HepG2 (cell line): ENCODE results near the gene RAC3. TPM values are rescaled to one million over a fixed set of nuclear protein-coding genes. Genes with fewer than 3 reads are reported as not detected.

ENCODE experiments used
- ATAC-seq: fragments of 200-7000 bp; cut with Tn5 transposase; 3 replicates; pipeline ENCODE4 v1.9.1; 2020; ENCODE audit warnings: mild to moderate bottlenecking, moderate library complexity
- BruUV-seq: library from RNA; stranded (reverse); fragments of 400-500 nt; replicated peaks from 2 replicates; lab custom pipeline; 2021; lab: Mats Ljungman, UMichigan
- CTCF ChIA-PET: fragments of 300-600 bp; formaldehyde crosslinking; extraction: SDS; loops from one replicate; lab custom pipeline; 2021; ENCODE audit warnings: low total read pairs, inconsistent platforms, low intra/inter-chr PET ratio; lab: Yijun Ruan, JAX
- POLR2A ChIA-PET: fragments of 350-600 bp; sonication (Branson Sonifier 250); formaldehyde crosslinking; loops from one replicate; lab custom pipeline; 2020; ENCODE audit warnings: antibody characterized with exemption, inconsistent platforms; lab: Yijun Ruan, JAX
- DNase-seq: peaks from one replicate; pipeline ENCODE4 v3.0.0-alpha.2; 2015; ENCODE audit warnings: low spot score
- FAIRE-seq: peaks from 3 replicates; lab custom pipeline; 2011; peaks lifted over from hg19 to GRCh38; lab: Jason Lieb, UNC
- H2AFZ ChIP-seq: one replicate; pipeline ENCODE4 v1.6.1; 2011; ENCODE audit warnings: low read length, inconsistent platforms
- H3K27ac ChIP-seq: fragments of 300-600 bp; 3 replicates; pipeline ENCODE4 v1.8.0; 2011; ENCODE audit warnings: mixed run types, mild to moderate bottlenecking, mixed read lengths, low read length, inconsistent platforms; ENCODE audit not compliant: insufficient read depth; ENCODE audit errors: extremely low read length
- H3K27me3 ChIP-seq, 2 experiments: fragments of 200-600 bp in 1 of 2; 2 replicates in 1 of 2; 3 replicates in 1 of 2; pipeline versions ENCODE4 v1.6.0 to v1.8.0; 2011; ENCODE audit warnings: low read length in 2 of 2, mild to moderate bottlenecking in 2 of 2, moderate library complexity in 2 of 2, inconsistent platforms in 1 of 2; ENCODE audit not compliant: insufficient read depth in 2 of 2, control insufficient read depth in 1 of 2
- H3K36me3 ChIP-seq, 2 experiments: fragments of 200-600 bp in 1 of 2; replicated peaks in 1 of 2; 2 replicates in 1 of 2; 3 replicates in 1 of 2; pipeline versions ENCODE4 v1.5.1 to v1.8.0; 2011; ENCODE audit warnings: low read length in 2 of 2, inconsistent platforms in 1 of 2; ENCODE audit not compliant: insufficient read depth in 2 of 2, control insufficient read depth in 1 of 2
- H3K4me1 ChIP-seq: 2 replicates; pipeline ENCODE4 v1.5.1; 2012; ENCODE audit warnings: low read length, inconsistent platforms; ENCODE audit not compliant: insufficient read depth
- H3K4me2 ChIP-seq: 2 replicates; pipeline ENCODE4 v1.6.0; 2011; ENCODE audit warnings: low read depth, low read length, inconsistent platforms
- H3K4me3 ChIP-seq, 3 experiments: fragments of 200-600 bp in 1 of 3; sonication (generic), shearing (Covaris generic) in 1 of 3; replicated peaks in 1 of 3; 2 replicates each; pipeline ENCODE4 v1.5.1; 2011 to 2016; ENCODE audit warnings: low read length in 3 of 3, inconsistent platforms in 2 of 3, low read depth in 2 of 3, mild to moderate bottlenecking in 2 of 3, control low read depth in 1 of 3, mixed read lengths in 1 of 3; ENCODE audit not compliant: insufficient read depth in 1 of 3
- H3K79me2 ChIP-seq: one replicate; pipeline ENCODE4 v1.6.1; 2011; ENCODE audit warnings: low read length, inconsistent platforms; ENCODE audit not compliant: insufficient read depth
- H3K9ac ChIP-seq: 2 replicates; pipeline ENCODE4 v1.6.0; 2011; ENCODE audit warnings: mild to moderate bottlenecking, low read depth, low read length, inconsistent platforms; ENCODE audit not compliant: insufficient read depth
- H3K9me3 ChIP-seq: 2 replicates; pipeline ENCODE4 v1.5.1; 2012; ENCODE audit warnings: mild to moderate bottlenecking, low read length
- H4K20me1 ChIP-seq: 2 replicates; pipeline ENCODE4 v1.6.0; 2011; ENCODE audit warnings: inconsistent platforms, mild to moderate bottlenecking, low read length, moderate library complexity; ENCODE audit not compliant: insufficient read depth
- AGO2 ChIP-seq: fragments of 200-400 bp; formaldehyde crosslinking; optimal IDR thresholded peaks from 2 replicates; pipeline ENCODE3; 2017; ENCODE audit warnings: mild to moderate bottlenecking, low read depth, low read length, moderate library complexity
- DNMT1 ChIP-seq: sonication (generic); formaldehyde crosslinking; IDR thresholded peaks from 2 replicates; pipeline ENCODE4 v1.5.1; 2020; ENCODE audit warnings: mild to moderate bottlenecking, missing genetic modification reagents
- PAF1 ChIP-seq: IDR thresholded peaks from 2 replicates; pipeline ENCODE4 v1.6.1; 2016; ENCODE audit warnings: missing genetic modification reagents, missing compliant biosample characterization
- POLR2A ChIP-seq, 2 experiments: IDR thresholded peaks; 2 replicates each; pipeline ENCODE4 v1.6.1; 2011; ENCODE audit warnings: low read depth in 2 of 2, low read length in 2 of 2, mild to moderate bottlenecking in 1 of 2, moderate library complexity in 1 of 2; ENCODE audit not compliant: insufficient read depth in 1 of 2
- POLR2G ChIP-seq: fragments of 200-400 bp; formaldehyde crosslinking; IDR thresholded peaks from 2 replicates; pipeline ENCODE4 v1.6.1; 2018; ENCODE audit warnings: mild to moderate bottlenecking, low read depth, low read length, moderate library complexity
- RBFOX2 ChIP-seq: fragments of 200-400 bp; formaldehyde crosslinking; IDR thresholded peaks from 2 replicates; pipeline ENCODE4 v1.6.1; 2017; ENCODE audit warnings: low read depth, mild to moderate bottlenecking, low read length
- SYNCRIP ChIP-seq: fragments of 200-400 bp; formaldehyde crosslinking; IDR thresholded peaks from 2 replicates; pipeline ENCODE4 v1.6.1; 2018; ENCODE audit warnings: mild to moderate bottlenecking, low read depth, low read length; ENCODE audit not compliant: insufficient read depth
- YEATS4 ChIP-seq: sonication (generic); formaldehyde crosslinking; IDR thresholded peaks from 2 replicates; pipeline ENCODE4 v1.4.0; 2020; ENCODE audit warnings: missing genetic modification reagents, borderline replicate concordance
- ZNF30 ChIP-seq: sonication (generic); formaldehyde crosslinking; IDR thresholded peaks from 2 replicates; pipeline ENCODE4 v1.5.0; 2020; ENCODE audit warnings: mild to moderate bottlenecking, missing genetic modification reagents
- ZNF713 ChIP-seq: sonication (generic); formaldehyde crosslinking; IDR thresholded peaks from 2 replicates; pipeline ENCODE4 v1.4.0; 2020; ENCODE audit warnings: mild to moderate bottlenecking, missing genetic modification reagents
- WGBS: methylation state at CpG from one replicate; pipeline ENCODE4 v1.1.6; 2017; ENCODE audit warnings: low lambda C conversion rate; 5-methylcytosine and 5-hydroxymethylcytosine counted together
- in situ Hi-C: cut with HindIII; loops from 2 replicates; pipeline ENCODE4 v1.10.0; 2017; ENCODE audit warnings: low pct_unique_long_range_greater_than_20kb; ENCODE audit not compliant: extremely low pct_ligation_motif_present
- intact Hi-C: fragments of 100-400 bp; cut with micrococcal nuclease; formaldehyde crosslinking; loops from one replicate; pipeline ENCODE4 v1.10.0; 2022; ENCODE audit not compliant: unreplicated experiment
- polyA plus RNA-seq, 8 experiments: library from polyadenylated mRNA; depleted of rRNA in 3 of 8; stranded (reverse) in 7 of 8; unstranded in 1 of 8; fragments of >200 nt; fragmentation: Illumina TruSeq in 4 of 8; extraction: Trizol in 4 of 8; gene quantifications; 2 replicates each; pipeline versions ENCODE4 v1.2.1 to v1.2.3, GENCODE V29; 2011 to 2016; ENCODE audit warnings: low read depth in 4 of 8, missing spikeins in 1 of 8, mixed read lengths in 1 of 8; ENCODE audit not compliant: insufficient read depth in 1 of 8
- total RNA-seq, 5 experiments: library from RNA; depleted of rRNA; stranded (reverse); fragments of >200 nt; fragmentation: Illumina TruSeq; extraction: Trizol; gene quantifications; 2 replicates each; pipeline ENCODE4 v1.2.3, GENCODE V29; 2016; ENCODE audit warnings: low read depth in 1 of 5
- TF ChIP-seq, protein P1 (sequence below): sonication (generic); IDR thresholded peaks from 2 replicates; pipeline ENCODE4 v1.6.1; 2016; ENCODE audit warnings: low read depth, borderline replicate concordance
- TF ChIP-seq, protein P2 (sequence below): sonication (generic); formaldehyde crosslinking; IDR thresholded peaks from 2 replicates; pipeline ENCODE4 v1.4.0; 2020; ENCODE audit warnings: missing genetic modification reagents, mild to moderate bottlenecking, borderline replicate concordance
- TF ChIP-seq, protein P3 (sequence below): sonication (generic); formaldehyde crosslinking; IDR thresholded peaks from 2 replicates; pipeline ENCODE4 v1.8.0; 2022; ENCODE audit warnings: missing genetic modification reagents, mild to moderate bottlenecking, borderline replicate concordance

RAC3 gene
- total and polyA plus RNA-seq, 2 of the 13 experiments (the other 11 are each of a cell fraction or from before 2014, with no cell fraction given) = 10.5 to 21.3 TPM

DNA sequence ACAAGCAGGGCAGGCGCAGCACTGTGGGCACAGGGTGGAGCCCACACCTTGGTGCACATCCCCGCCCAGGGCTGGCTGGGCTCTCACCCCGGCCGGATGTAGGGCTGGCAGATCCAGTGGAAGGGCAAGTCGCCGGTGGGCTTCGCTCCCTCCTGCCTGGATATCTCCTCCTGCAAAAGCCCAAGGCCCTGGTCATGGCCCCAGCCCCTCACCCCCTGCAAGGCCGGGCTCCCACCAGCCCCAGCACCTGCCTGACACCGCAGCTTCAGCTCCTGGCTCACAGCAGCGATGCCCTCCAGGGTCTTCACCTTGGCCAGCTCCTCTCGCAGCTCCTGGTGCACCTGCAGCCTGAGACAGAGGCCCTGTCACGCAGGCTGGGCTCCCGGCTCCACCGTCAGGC, 29.1 kb downstream of the RAC3 start (continued):
- TF ChIP-seq, protein P1, sequence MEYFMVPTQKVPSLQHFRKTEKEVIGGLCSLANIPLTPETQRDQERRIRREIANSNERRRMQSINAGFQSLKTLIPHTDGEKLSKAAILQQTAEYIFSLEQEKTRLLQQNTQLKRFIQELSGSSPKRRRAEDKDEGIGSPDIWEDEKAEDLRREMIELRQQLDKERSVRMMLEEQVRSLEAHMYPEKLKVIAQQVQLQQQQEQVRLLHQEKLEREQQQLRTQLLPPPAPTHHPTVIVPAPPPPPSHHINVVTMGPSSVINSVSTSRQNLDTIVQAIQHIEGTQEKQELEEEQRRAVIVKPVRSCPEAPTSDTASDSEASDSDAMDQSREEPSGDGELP = no peak
- no peak for TF ChIP-seq ZNF713 (CRISPR knock-in tag)
- TF ChIP-seq, protein P2, sequence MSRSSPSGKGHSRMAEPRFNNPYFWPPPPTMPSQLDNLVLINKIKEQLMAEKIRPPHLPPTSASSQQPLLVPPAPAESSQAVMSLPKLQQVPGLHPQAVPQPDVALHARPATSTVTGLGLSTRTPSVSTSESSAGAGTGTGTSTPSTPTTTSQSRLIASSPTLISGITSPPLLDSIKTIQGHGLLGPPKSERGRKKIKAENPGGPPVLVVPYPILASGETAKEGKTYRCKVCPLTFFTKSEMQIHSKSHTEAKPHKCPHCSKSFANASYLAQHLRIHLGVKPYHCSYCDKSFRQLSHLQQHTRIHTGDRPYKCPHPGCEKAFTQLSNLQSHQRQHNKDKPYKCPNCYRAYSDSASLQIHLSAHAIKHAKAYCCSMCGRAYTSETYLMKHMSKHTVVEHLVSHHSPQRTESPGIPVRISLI = no peak

DNA sequence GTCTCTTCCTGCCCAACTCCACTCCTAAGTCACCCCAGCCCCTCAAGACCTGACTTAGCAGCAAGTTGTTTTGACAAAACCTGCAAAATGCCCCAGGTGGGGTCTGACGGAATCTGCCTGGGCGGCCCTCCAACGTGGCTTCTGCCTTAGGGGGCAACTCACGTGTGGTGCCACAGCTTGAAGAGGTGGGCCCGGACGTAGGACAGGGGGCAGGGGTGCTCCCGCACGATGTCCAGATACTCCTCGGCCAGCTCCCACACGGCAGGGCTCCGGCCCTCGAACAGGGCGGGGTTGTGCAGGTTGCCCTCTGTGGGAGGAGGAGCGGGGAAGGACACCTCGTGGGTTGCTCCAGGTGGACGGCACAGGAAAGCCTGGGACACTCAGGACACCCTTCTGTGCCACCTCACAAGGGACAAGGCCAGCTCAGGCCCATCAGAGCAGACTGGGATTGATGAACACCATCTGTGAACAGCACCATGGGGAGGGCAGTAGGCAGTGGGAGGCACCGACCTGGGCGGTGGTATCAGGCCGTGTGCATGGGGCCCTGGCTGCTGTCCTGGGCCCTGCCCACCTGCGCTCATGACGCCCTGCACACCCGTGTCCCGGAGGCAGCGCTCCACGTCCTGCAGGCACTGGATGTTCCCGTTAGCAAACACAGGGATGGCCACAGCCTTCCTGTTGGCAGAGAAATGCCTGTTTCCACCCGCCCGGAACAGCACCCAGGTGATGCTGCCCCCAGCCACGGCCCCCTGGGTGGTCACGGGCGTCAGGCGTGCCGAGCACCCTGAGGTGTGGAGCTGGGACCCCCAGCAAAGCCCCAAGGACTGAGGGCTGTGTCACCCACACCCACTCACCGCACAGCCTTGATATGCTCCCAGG, 29.8 kb downstream of the RAC3 start:
- no peak overlapping the region for H3K9ac ChIP-seq
- no peak overlapping the region for H3K4me3 ChIP-seq
- TF ChIP-seq AGO2 (peak; percentile 89), POLR2G (peak; percentile 57; the same call in 1 of the 2 replicates), DNMT1 (CRISPR knock-in tag) (no peak), PAF1 (0 out of 2 replicates have a peak, but pooled peaks have one; percentile 53), YEATS4 (no peak), RBFOX2 (peak; percentile 63), SYNCRIP (no peak), POLR2A (IDR thresholded peaks at IDR 0.05; ENCODE audit: insufficient read depth in 1 of 2, low read depth in 2 of 2, low read length in 2 of 2) (peak in 1 of 2 experiments; percentile 24; a peak in 1 of 4 replicates), ZNF30 (CRISPR knock-in tag) (no peak)
- TF ChIP-seq, protein P3, sequence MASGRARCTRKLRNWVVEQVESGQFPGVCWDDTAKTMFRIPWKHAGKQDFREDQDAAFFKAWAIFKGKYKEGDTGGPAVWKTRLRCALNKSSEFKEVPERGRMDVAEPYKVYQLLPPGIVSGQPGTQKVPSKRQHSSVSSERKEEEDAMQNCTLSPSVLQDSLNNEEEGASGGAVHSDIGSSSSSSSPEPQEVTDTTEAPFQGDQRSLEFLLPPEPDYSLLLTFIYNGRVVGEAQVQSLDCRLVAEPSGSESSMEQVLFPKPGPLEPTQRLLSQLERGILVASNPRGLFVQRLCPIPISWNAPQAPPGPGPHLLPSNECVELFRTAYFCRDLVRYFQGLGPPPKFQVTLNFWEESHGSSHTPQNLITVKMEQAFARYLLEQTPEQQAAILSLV (CRISPR knock-in tag) = no peak
- DNase-seq (no peak), FAIRE-seq (no peak), ATAC-seq (no peak)
- no peak overlapping the region for H2AFZ ChIP-seq
- no peaks in the 10 kb centered on the region for H4K20me1 ChIP-seq
- H3K27me3 ChIP-seq = no peaks in the 10 kb centered on the region
- no TSS peak for BruUV-seq
- ChIA-PET CTCF (no interaction called here), POLR2A (interaction anchor here (1.6 kb wide), 1 partner anchor 24 kb away, joined by 7 read pairs; the partner anchor contains the start of gene DCXR)
- peaks cover 38 to 58% of the 10 kb centered on the region in 2 experiments for H3K36me3 ChIP-seq
- no peaks in the 10 kb centered on the region for H3K9me3 ChIP-seq
- in situ Hi-C loops = no loop called here
- H3K4me2 ChIP-seq = no peak overlapping the region
- peaks cover 20% of the 10 kb centered on the region for H3K79me2 ChIP-seq
- peaks cover 48% of the 10 kb centered on the region for H3K4me1 ChIP-seq
- WGBS = 97% methylated on average over 23 of the region's 34 CpGs
- intact Hi-C loops = no loop called here
- H3K27ac ChIP-seq = no peak overlapping the region
